Gastroesophageal sphincter (tissue), 4 donors: ENCODE data around the gene KCNA2. TPM values are rescaled to one million over a fixed set of nuclear protein-coding genes. Genes with fewer than 3 reads are reported as not detected.

ENCODE experiments used
- ATAC-seq: fragments of 150-250 bp; one replicate; pipeline ENCODE4 v1.9.1; 2016; ENCODE audit warnings: mild to moderate bottlenecking, moderate library complexity
- H3K27ac ChIP-seq, 4 donors: fragments of 200-600 bp; sonication (generic) in 3 of 4; 1 replicate in 3 of 4; 2 replicates in 1 of 4; pipeline ENCODE4 v1.5.1; 2016 to 2019
- H3K27me3 ChIP-seq: fragments of 200-600 bp; sonication (generic); one replicate; pipeline ENCODE4 v1.5.1; 2019
- H3K36me3 ChIP-seq, 2 donors: fragments of 200-600 bp; sonication (generic); one replicate each; pipeline ENCODE4 v1.5.1; 2019; ENCODE audit warnings: control low read depth in 1 of 2
- H3K4me1 ChIP-seq, 3 donors: fragments of 200-600 bp; sonication (generic); 1 replicate in 2 of 3; 2 replicates in 1 of 3; pipeline ENCODE4 v1.5.1; 2016 to 2019; ENCODE audit warnings: control low read depth in 2 of 3
- H3K4me3 ChIP-seq, 2 donors: fragments of 200-600 bp; sonication (generic); one replicate each; pipeline ENCODE4 v1.5.1; 2019; ENCODE audit warnings: mild to moderate bottlenecking in 1 of 2, moderate library complexity in 1 of 2
- H3K9me3 ChIP-seq, 3 donors: fragments of 200-600 bp; sonication (generic); one replicate each; pipeline ENCODE4 v1.5.1; 2017 to 2019; ENCODE audit warnings: control low read depth in 2 of 3
- CTCF ChIP-seq, 4 experiments: fragments of 200-600 bp in 2 of 4; fragments of 450-650 bp in 2 of 4; sonication (generic) in 1 of 4; IDR thresholded peaks; one replicate each; pipeline ENCODE4 v1.5.1; 2017 to 2019; ENCODE audit warnings: antibody characterized with exemption in 4 of 4, mild to moderate bottlenecking in 2 of 4, moderate library complexity in 2 of 4
- EP300 ChIP-seq: sonication (generic); formaldehyde crosslinking; IDR thresholded peaks from one replicate; pipeline ENCODE4 v1.6.1; 2017; ENCODE audit warnings: antibody characterized with exemption, mild to moderate bottlenecking
- POLR2A ChIP-seq, 2 donors: fragments of 450-650 bp; IDR thresholded peaks; one replicate each; pipeline ENCODE4 v1.6.1; 2017; ENCODE audit warnings: antibody characterized with exemption in 2 of 2, mild to moderate bottlenecking in 2 of 2, moderate library complexity in 1 of 2
- POLR2AphosphoS5 ChIP-seq: sonication (generic); formaldehyde crosslinking; IDR thresholded peaks from one replicate; pipeline ENCODE4 v1.6.1; 2017; ENCODE audit warnings: antibody characterized with exemption
- WGBS, 2 donors: methylation state at CpG; one replicate each; pipeline ENCODE4 v1.1.5; 2018; ENCODE audit warnings: low coverage in 1 of 2; 5-methylcytosine and 5-hydroxymethylcytosine counted together
- total RNA-seq, 4 donors: library from RNA; depleted of rRNA; stranded (reverse); fragments of >200 nt; gene quantifications; one replicate each; pipeline ENCODE4 v1.1.0, GENCODE V29; 2016

The KCNA2 gene
- total RNA-seq, 4 donors from 2014 or later: 2.8 to 16.8 (median 4.6) TPM

- 0 to 34% methylated on average over 1 to 4 of the region's 4 CpGs for WGBS, 2 donors
These were observed 3.7 kb downstream of the KCNA2 start for GRCh38 chr1:110602466-110602865.

GRCh38 chr1:110601332-110601731 lies 4.8 kb downstream of the KCNA2 start:
- H3K4me3 ChIP-seq: no peak overlapping the region
- no peak for ATAC-seq
- H3K27me3 ChIP-seq: peaks cover 22% of the 10 kb centered on the region
- TF ChIP-seq EP300 (no peak), CTCF (IDR thresholded peaks at IDR 0.05) (no peak), POLR2A (IDR thresholded peaks at IDR 0.05) (no peak), POLR2AphosphoS5 (no peak)
- peaks cover 0 to 19% (median 0%) of the 10 kb centered on the region in 3 donors for H3K4me1 ChIP-seq
- H3K27ac ChIP-seq: no peak overlapping the region
- WGBS, 2 donors: 58% methylated on average over 5 of the region's 5 CpGs; no CpG with 5 or more reads in 1 of the 2 donors
- no peaks in the 10 kb centered on the region for H3K9me3 ChIP-seq
- H3K36me3 ChIP-seq: peaks cover 0 to 23% of the 10 kb centered on the region in 2 donors

More at GRCh38 chr1:110602466-110602865, 3.7 kb downstream of the KCNA2 start:
- Histone ChIP-seq H3K36me3 (peaks cover 0 to 23% of the 10 kb centered on the region in 2 donors), H3K27me3 (peaks cover 34% of the 10 kb centered on the region), H3K27ac (no peak overlapping the region), H3K9me3 (no peaks in the 10 kb centered on the region), H3K4me3 (no peak overlapping the region), H3K4me1 (peaks cover 0 to 30% (median 0%) of the 10 kb centered on the region in 3 donors)
- no peak for ATAC-seq
- TF ChIP-seq CTCF (IDR thresholded peaks at IDR 0.05) (no peak), POLR2A (IDR thresholded peaks at IDR 0.05) (no peak), EP300 (no peak), POLR2AphosphoS5 (no peak)

GRCh38 chr1:110600716-110601115 lies 5.4 kb downstream of the KCNA2 start:
- ATAC-seq: no peak
- WGBS, 2 donors: 86% methylated on average over 2 of the region's 3 CpGs; no CpG with 5 or more reads in 1 of the 2 donors
- H3K27me3 ChIP-seq: peaks cover 17% of the 10 kb centered on the region
- no peak overlapping the region for H3K27ac ChIP-seq
- no peak overlapping the region for H3K4me3 ChIP-seq
- peaks cover 0 to 23% of the 10 kb centered on the region in 2 donors for H3K36me3 ChIP-seq
- H3K9me3 ChIP-seq: no peaks in the 10 kb centered on the region
- peaks cover 0 to 12% (median 0%) of the 10 kb centered on the region in 3 donors for H3K4me1 ChIP-seq
- no peak for TF ChIP-seq POLR2AphosphoS5
- TF ChIP-seq CTCF (IDR thresholded peaks at IDR 0.05): no peak
- no peak for TF ChIP-seq POLR2A (IDR thresholded peaks at IDR 0.05)
- no peak for TF ChIP-seq EP300

GRCh38 chr1:110597966-110598365 lies 8.2 kb downstream of the KCNA2 start:
- H3K4me3 ChIP-seq: no peak overlapping the region
- H3K27me3 ChIP-seq: no peaks in the 10 kb centered on the region
- H3K9me3 ChIP-seq: no peaks in the 10 kb centered on the region
- no peaks in the 10 kb centered on the region for H3K4me1 ChIP-seq
- no peak for ATAC-seq
- H3K36me3 ChIP-seq: peaks cover 0 to 12% of the 10 kb centered on the region in 2 donors
- TF ChIP-seq EP300: no peak
- TF ChIP-seq POLR2AphosphoS5: no peak
- TF ChIP-seq CTCF (IDR thresholded peaks at IDR 0.05): no peak
- H3K27ac ChIP-seq: no peak overlapping the region
- WGBS, 2 donors: 89 to 92% methylated on average over 4 of the region's 5 CpGs

GRCh38 chr1:110596312-110596711 lies 9.8 kb downstream of the KCNA2 start:
- Histone ChIP-seq H3K4me3 (no peak overlapping the region), H3K36me3 (peaks cover 0 to 12% of the 10 kb centered on the region in 2 donors), H3K27me3 (no peaks in the 10 kb centered on the region), H3K27ac (no peak overlapping the region), H3K4me1 (no peaks in the 10 kb centered on the region), H3K9me3 (no peaks in the 10 kb centered on the region)
- WGBS, 2 donors: 69 to 91% methylated on average over 2 of the region's 2 CpGs
- no peak for TF ChIP-seq EP300
- no peak for TF ChIP-seq CTCF (IDR thresholded peaks at IDR 0.05)
- no peak for TF ChIP-seq POLR2AphosphoS5
- no peak for TF ChIP-seq POLR2A (IDR thresholded peaks at IDR 0.05)
- ATAC-seq: no peak
